Measurements from ENCODE around the gene CORO6. TPM values are rescaled to one million over a fixed set of nuclear protein-coding genes. Genes with fewer than 3 reads are reported as not detected.
A peak's percentile ranks its signal among the peaks of the same experiment; 100 is the strongest.

The CORO6 gene
- total RNA-seq, 4 donors from 2014 or later, result 65.3 to 161 (median 99.2) TPM

GRCh38 chr17:29664743-29665480 lies 42.2 kb upstream of the CORO6 start:
- DNase-seq, result no peak
- Histone ChIP-seq H3K27me3 (no peaks in the 10 kb centered on the region), H3K27ac (peak overlapping the region in 1 of 3 donors; percentile 34), H3K4me3 (replicated peaks in 1 of 3) (no peak overlapping the region), H3K36me3 (peaks cover 6 to 11% of the 10 kb centered on the region in 2 donors), H3K4me1 (peaks cover 7 to 22% of the 10 kb centered on the region in 2 donors), H3K9me3 (no peaks in the 10 kb centered on the region)
- 82 to 90% methylated on average over 2 of the region's 2 CpGs for whole genome bisulfite sequencing, 2 donors
- no peak for TF ChIP-seq POLR2A (IDR thresholded peaks at IDR 0.05)
- TF ChIP-seq, protein P1, sequence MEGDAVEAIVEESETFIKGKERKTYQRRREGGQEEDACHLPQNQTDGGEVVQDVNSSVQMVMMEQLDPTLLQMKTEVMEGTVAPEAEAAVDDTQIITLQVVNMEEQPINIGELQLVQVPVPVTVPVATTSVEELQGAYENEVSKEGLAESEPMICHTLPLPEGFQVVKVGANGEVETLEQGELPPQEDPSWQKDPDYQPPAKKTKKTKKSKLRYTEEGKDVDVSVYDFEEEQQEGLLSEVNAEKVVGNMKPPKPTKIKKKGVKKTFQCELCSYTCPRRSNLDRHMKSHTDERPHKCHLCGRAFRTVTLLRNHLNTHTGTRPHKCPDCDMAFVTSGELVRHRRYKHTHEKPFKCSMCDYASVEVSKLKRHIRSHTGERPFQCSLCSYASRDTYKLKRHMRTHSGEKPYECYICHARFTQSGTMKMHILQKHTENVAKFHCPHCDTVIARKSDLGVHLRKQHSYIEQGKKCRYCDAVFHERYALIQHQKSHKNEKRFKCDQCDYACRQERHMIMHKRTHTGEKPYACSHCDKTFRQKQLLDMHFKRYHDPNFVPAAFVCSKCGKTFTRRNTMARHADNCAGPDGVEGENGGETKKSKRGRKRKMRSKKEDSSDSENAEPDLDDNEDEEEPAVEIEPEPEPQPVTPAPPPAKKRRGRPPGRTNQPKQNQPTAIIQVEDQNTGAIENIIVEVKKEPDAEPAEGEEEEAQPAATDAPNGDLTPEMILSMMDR (IDR thresholded peaks at IDR 0.05), result no peak
- intact Hi-C loops (cut with DNase I), result no loop called here

GRCh38 chr17:29663155-29663554 lies 40.4 kb upstream of the CORO6 start:
- no peak for TF ChIP-seq POLR2A (IDR thresholded peaks at IDR 0.05)
- TF ChIP-seq, protein P1 (IDR thresholded peaks at IDR 0.05), result no peak
- no peak overlapping the region for H3K4me3 ChIP-seq (replicated peaks in 1 of 3)
- intact Hi-C loops (cut with DNase I), result no loop called here
- H3K27ac ChIP-seq, result peak overlapping the region in 2 of 3 donors; percentile 3 to 19
- H3K4me1 ChIP-seq, result peaks cover 7 to 22% of the 10 kb centered on the region in 2 donors
- peaks cover 6 to 11% of the 10 kb centered on the region in 2 donors for H3K36me3 ChIP-seq
- 13 to 15% methylated on average over 1 of the region's 1 CpG for WGBS, 2 donors
- DNase-seq, result peak in 1 of 2 donors; percentile 38
- H3K27me3 ChIP-seq, result no peaks in the 10 kb centered on the region
- no peaks in the 10 kb centered on the region for H3K9me3 ChIP-seq

DNA sequence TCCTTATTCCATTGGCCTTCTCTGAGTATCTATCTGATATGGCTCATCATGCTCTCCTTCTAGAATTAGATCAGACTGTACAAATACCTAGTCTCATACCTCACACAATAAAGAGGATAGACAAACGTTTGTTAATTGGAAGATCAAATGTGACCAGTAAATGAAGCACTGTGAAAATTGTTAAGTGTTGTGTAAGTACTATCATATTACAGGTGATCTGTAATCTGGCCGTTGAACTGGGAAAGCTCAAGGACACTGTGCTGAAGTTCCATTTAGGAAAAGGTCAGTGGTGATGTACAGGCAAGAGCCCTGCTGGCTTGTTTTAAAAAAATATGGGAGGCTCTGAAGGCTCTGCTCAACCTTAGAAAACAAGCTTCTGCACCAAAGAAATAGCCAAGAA lies 38.5 kb upstream of the CORO6 start:
- H3K9me3 ChIP-seq, result no peaks in the 10 kb centered on the region
- intact Hi-C loops (cut with DNase I), result no loop called here
- TF ChIP-seq, protein P1 (IDR thresholded peaks at IDR 0.05), result no peak
- TF ChIP-seq POLR2A (IDR thresholded peaks at IDR 0.05), result no peak
- no peak for DNase-seq
- no peak overlapping the region for H3K4me3 ChIP-seq (replicated peaks in 1 of 3)
- H3K4me1 ChIP-seq, result peaks cover 7 to 15% of the 10 kb centered on the region in 2 donors
- H3K27me3 ChIP-seq, result no peaks in the 10 kb centered on the region
- peaks cover 2% of the 10 kb centered on the region in 2 donors for H3K36me3 ChIP-seq
- peak overlapping the region in 1 of 3 donors; percentile 8 for H3K27ac ChIP-seq
- 42 to 45% methylated on average over 2 of the region's 2 CpGs for WGBS, 2 donors

DNA sequence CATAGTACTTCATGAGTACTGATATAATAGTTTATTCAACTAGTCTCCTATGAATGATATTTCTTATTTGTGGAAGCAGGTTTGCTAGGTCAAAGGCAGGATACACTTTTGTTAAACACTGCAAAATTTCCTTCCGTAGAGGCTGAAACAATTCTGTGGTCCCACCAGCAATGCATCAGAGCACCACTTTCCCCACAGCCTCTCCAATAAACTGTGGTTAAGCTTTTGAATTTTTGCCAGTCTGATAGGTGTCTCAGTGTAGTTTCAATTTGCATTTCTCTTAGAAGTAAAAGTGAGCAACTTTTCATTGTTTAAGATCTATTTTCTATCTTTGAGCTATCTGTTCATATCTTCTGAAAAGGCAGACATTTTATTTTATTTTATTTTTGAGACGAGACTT lies 36.4 kb upstream of the CORO6 start:
- WGBS, 2 donors, result 84% methylated on average over 2 of the region's 2 CpGs
- DNase-seq, result no peak
- Histone ChIP-seq H3K27me3 (no peaks in the 10 kb centered on the region), H3K4me3 (replicated peaks in 1 of 3) (no peak overlapping the region), H3K27ac (no peak overlapping the region), H3K36me3 (peaks cover 0 to 7% of the 10 kb centered on the region in 2 donors), H3K9me3 (no peaks in the 10 kb centered on the region), H3K4me1 (peaks cover 7 to 15% of the 10 kb centered on the region in 2 donors)
- no peak for TF ChIP-seq POLR2A (IDR thresholded peaks at IDR 0.05)
- TF ChIP-seq, protein P1 (IDR thresholded peaks at IDR 0.05), result no peak
- intact Hi-C loops (cut with DNase I), result no loop called here

DNA sequence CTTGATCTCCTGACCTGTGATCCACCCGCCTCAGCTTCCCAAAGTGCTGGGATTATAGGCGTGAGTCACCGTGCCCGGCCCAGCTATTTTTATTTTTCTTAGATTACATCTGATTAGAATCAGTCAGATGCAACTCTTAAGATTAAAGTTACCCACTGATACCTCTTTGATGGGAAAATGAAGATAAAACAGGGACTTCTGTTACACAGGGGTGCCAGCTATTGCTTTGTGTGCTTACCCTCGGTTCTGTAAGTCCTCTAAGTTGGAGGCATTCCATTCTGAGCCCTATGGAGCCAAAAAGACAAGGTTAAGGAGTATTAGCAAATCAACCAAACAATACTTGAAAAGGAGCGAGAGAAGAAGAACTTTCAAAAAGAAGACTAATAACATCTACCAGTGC lies 32.6 kb upstream of the CORO6 start:
- Histone ChIP-seq H3K36me3 (peaks cover 0 to 7% of the 10 kb centered on the region in 2 donors), H3K27me3 (no peaks in the 10 kb centered on the region), H3K4me1 (peaks cover under 1 to 16% of the 10 kb centered on the region in 2 donors), H3K27ac (no peak overlapping the region), H3K9me3 (no peaks in the 10 kb centered on the region), H3K4me3 (replicated peaks in 1 of 3) (no peak overlapping the region)
- 94 to 96% methylated on average over 6 of the region's 6 CpGs for WGBS, 2 donors
- DNase-seq, result no peak
- intact Hi-C loops (cut with DNase I), result no loop called here
- TF ChIP-seq, protein P1 (IDR thresholded peaks at IDR 0.05), result no peak
- TF ChIP-seq POLR2A (IDR thresholded peaks at IDR 0.05), result no peak
